Cortex of kidney (tissue), 1 donor: ENCODE data around the gene CER1.

Experiments used
- DNase-seq: peaks from one replicate; lab custom pipeline; 2025; lab: John Stamatoyannopoulos, UW

Gene CER1, protein sequence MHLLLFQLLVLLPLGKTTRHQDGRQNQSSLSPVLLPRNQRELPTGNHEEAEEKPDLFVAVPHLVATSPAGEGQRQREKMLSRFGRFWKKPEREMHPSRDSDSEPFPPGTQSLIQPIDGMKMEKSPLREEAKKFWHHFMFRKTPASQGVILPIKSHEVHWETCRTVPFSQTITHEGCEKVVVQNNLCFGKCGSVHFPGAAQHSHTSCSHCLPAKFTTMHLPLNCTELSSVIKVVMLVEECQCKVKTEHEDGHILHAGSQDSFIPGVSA

GRCh38 chr9:14722391-14723035 lies at the start of gene CER1:
Gene CER1 (minus strand): TSS chr9:14722733. CDS start chr9:14722672, 61 bp downstream.
- no peak for DNase-seq

- DNase-seq: no peak
These were observed 48.1 kb upstream of the CER1 start for GRCh38 chr9:14770592-14770991.

DNA sequence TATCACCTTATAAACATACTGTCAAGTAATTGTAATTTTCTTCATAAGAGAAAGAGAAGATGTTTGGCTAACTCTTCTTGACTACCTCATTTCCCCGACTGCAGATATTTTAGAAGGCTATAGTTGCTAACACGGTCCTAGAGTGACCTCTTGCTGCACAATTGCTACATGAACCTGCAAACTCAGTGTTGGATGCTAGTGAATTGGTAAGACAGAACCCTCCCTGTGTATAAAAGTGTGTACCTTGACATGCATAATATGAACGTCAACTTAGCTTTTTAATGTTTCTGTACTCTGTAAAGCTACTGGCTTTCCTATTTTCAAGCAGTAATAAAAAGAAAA lies 46.7 kb upstream of the CER1 start:
- DNase-seq: no peak

GRCh38 chr9:14768405-14769229 lies 46.1 kb upstream of the CER1 start:
- no peak for DNase-seq

DNA sequence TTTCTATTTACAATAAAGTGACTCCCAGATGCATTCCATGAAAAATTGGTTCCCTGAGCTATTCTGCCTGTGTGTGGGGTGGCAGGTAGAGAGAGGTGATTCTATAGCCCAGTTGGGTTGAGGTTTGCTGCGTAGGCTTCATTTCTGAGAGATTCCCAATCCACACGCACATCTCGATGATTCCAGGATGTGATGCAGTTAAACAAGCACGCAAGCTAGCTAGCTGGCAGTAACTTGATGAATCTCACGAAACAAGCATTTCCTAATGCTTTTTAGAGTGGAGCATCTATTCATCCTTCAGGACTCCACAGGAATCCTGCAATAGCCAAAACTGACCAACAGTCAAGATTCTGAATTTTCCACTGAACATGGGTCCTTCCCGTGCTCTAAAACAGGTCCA lies 43.8 kb upstream of the CER1 start:
- no peak for DNase-seq

GRCh38 chr9:14761584-14761983 lies 39.1 kb upstream of the CER1 start:
- no peak for DNase-seq

- no peak for DNase-seq
These were observed 37.5 kb upstream of the CER1 start for GRCh38 chr9:14760060-14760459.

DNA sequence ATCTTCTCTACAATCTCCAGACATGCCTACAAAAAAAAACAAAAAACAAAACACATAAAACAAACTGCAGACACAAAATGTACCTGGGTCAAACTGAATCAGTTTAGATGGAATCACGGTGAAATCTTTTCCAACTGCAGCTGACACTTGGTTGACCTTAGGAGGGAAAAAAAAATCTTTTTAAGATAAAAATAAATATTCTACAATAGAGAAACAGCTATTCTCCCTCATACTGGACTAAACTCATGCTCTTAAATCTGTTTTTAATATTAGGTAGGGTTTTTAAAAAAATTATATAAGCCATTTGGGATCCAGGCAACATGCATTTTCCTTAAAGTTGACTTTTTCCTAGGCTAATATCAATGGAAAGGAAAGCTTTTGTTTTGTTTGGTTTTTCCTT lies 33.8 kb upstream of the CER1 start:
- no peak for DNase-seq

DNA sequence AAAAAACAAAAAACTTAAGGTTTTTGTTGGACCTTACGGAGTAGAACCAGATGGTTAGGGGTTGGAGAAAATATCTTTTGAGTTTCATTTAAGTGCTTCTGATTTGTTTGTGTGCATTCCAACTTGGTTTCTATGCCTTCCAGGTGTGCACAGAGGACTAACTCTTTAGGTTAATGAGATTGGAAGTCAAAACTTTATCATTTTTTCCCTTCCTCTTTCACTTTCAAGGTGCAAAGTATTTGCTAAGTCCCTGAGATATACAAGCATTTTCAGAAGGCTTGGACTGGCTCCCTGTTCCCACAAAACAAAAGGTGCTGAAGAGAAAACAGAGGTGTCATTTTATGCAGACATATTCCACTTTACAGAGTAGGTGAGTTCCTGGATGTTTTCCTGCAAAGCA lies 30.3 kb upstream of the CER1 start:
- no peak for DNase-seq

GRCh38 chr9:14752271-14752670 lies 29.7 kb upstream of the CER1 start:
- no peak for DNase-seq

- no peak for DNase-seq
These were observed 28.3 kb upstream of the CER1 start for GRCh38 chr9:14750821-14751220.

- DNase-seq: no peak
These were observed 27.2 kb upstream of the CER1 start for GRCh38 chr9:14749741-14750211.

GRCh38 chr9:14748373-14748772 lies 25.8 kb upstream of the CER1 start:
- DNase-seq: no peak

DNA sequence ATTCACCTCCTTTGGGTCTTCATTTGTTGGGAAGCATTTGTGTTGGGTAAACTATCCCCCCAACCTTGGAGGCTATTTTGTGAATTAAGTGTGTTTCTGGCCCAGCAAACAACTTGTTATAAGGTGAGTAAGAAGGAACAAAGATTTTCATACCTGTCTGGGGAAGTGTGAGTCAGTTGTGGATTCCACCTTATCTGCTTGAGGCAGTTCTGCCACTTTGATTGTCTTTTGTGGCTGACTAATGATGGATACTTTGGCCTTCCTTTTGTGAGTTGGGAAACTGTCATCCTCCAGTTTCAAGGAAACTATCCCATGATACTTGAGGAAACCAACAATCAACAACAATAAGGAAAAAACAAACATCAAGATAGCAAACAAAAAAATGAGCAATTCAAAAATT lies 24.6 kb upstream of the CER1 start:
- DNase-seq: no peak

GRCh38 chr9:14746626-14747025 lies 24.1 kb upstream of the CER1 start:
- DNase-seq: no peak

DNA sequence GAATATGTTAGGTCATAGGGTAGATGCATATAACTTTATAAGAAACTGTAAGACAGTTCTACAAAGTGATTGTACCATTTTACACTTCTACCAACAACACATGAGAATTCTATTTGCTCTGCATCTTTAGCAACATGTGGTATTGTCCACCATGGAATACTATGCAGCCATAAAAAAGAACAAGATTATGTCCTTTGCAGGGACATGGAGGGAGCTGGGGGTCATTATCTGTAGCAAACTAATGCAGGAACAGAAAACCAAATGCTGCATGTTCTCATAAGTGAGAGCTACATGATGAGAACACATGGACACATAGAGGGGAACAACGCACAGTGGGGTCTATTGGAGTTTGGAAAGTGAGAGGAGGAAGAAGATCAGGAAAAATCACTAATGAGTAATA lies 22.2 kb upstream of the CER1 start:
- no peak for DNase-seq

- DNase-seq: no peak
These were observed 18.8 kb upstream of the CER1 start for GRCh38 chr9:14741369-14741768.

DNA sequence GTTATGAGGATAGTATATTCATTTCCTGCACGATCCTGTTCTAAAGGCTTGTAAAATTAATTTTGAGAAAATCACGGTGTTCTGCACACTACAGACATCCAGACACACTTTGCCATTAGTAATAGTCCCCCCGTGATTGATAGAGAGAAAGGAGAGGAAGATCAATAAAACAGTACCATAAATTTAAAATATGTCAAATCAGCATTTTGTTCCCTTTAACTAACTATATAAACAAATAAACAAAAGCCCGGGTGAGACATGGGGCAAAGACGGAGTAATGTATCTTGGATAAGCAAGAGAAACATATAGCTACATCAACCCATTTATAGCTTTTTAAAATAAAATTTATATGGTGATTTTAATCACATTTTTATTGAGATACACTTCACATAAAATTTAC lies 10.6 kb upstream of the CER1 start:
- no peak for DNase-seq

DNA sequence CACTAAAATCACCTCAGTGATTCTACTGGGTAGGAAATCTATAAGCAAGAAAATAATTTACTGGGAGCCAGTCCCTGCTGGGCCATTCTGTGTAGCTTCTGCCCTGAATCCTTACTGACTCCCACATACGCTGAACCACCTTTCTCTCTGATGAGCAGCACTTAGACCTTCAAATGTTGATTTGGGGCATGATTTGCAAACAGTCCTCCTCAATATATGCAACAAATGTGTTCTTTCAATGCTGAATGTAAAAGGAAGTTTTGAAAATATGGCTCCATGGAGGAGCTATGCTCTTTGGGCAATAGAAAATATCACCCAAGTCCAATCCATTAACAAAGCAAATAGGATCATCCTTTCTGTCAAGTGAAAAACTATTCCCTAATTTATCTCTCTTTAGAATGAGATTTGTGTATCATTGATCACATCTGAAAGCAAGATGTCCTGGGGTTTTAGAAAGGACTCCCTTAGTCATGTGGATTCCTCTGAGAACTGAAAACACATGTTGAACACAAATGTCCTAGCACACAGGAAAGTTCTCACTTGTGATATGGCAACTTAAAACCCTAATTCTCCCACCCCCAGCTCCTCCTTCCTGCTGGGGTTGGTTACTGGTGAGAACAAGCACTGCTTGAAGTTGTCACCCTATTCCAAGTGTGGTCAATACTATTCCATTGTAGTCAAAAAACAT lies 8.9 kb upstream of the CER1 start:
- no peak for DNase-seq

DNA sequence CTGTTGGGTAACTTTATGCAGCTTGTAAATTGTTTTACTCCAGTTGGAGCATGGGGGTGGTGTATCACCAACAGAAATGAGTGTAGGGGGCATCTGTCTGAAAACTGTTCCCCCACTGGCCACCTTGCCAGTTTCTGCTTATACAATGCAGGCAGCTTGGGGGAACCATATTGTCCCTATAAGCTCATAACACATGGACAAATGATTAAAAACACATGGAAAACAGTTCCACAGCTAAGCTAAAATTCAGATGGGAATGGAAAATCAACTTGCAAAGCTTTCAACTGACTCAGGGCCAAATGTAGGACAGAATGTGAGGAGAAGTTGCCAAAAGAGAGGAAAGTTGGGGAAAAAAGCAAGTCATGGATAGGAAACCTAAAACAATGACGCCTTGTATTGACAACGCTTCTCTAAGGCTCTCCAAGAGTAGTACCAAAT lies 7.9 kb upstream of the CER1 start:
- DNase-seq: no peak

DNA sequence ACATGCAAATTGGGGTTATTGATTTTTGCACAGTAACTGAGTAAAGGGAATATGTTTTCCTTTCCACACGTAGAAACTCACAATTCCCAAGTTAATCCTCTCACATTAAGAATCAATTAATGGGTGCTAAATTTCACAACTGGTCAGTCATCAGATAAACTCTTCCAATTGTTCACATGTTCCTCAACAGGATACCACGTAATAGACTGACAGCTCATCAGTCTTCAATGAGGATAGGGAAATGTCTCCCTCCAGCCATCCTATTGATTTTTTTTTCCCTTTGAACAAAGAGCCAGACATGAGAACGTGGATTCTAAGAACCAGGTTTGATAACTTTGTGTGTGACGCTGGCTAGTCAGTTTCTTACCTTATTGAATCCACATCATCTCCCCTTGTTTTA lies 768 bp upstream of the CER1 start:
- DNase-seq: no peak

- no peak for DNase-seq
These were observed 3.2 kb downstream of the CER1 start for GRCh38 chr9:14719231-14719923.
